GM12878 (cell line): Measurements from ENCODE around the gene ROM1. TPM values are rescaled to one million over a fixed set of nuclear protein-coding genes. Genes with fewer than 3 reads are reported as not detected.

Source experiments
- ATAC-seq: fragments of 200-7000 bp; cut with Tn5 transposase; 3 replicates; pipeline ENCODE4 v1.9.1; 2020; ENCODE audit warnings: mild to moderate bottlenecking, moderate library complexity
- Bru-seq: library from RNA; stranded (reverse); fragments of 400-500 nt; gene quantifications from one replicate; lab custom pipeline; 2021; lab: Mats Ljungman, UMichigan
- BruChase-seq, 2 experiments: library from RNA; stranded (reverse); fragments of 400-500 nt; gene quantifications; one replicate each; lab custom pipeline; 2021; lab: Mats Ljungman, UMichigan
- BruUV-seq: library from RNA; stranded (reverse); fragments of 400-500 nt; replicated peaks from 2 replicates; lab custom pipeline; 2021; lab: Mats Ljungman, UMichigan
- CTCF ChIA-PET: fragments of 300-600 bp; sonication (Branson Sonifier 250); formaldehyde crosslinking; extraction: SDS; loops from one replicate; lab custom pipeline; 2021; ENCODE audit warnings: inconsistent platforms; lab: Yijun Ruan, JAX
- POLR2A ChIA-PET: fragments of 350-600 bp; formaldehyde crosslinking; extraction: SDS; loops from one replicate; lab custom pipeline; 2021; ENCODE audit warnings: inconsistent platforms; lab: Charles Lee
- RAD21 ChIA-PET: fragments of 300-600 bp; sonication (Branson Sonifier 250); formaldehyde crosslinking; loops from one replicate; lab custom pipeline; 2023; ENCODE audit warnings: antibody characterized with exemption; ENCODE audit not compliant: unreplicated experiment; lab: Charles Lee
- SMC1A ChIA-PET: fragments of 300-600 bp; sonication (Branson Sonifier 250); formaldehyde crosslinking; loops from one replicate; lab custom pipeline; 2023; ENCODE audit not compliant: unreplicated experiment, uncharacterized antibody; lab: Charles Lee
- DNase-seq: peaks from one replicate; pipeline ENCODE4 v3.0.0-alpha.2; 2011; ENCODE audit warnings: low read depth, low spot score
- FAIRE-seq: peaks from 3 replicates; lab custom pipeline; 2011; peaks lifted over from hg19 to GRCh38; lab: Jason Lieb, UNC
- H2AFZ ChIP-seq: 2 replicates; pipeline ENCODE4 v1.6.0; 2011; ENCODE audit warnings: low read depth, low read length, control low read depth; ENCODE audit not compliant: control insufficient read depth
- H3K27ac ChIP-seq: 2 replicates; pipeline ENCODE4 v1.5.1; 2011; ENCODE audit warnings: control low read depth; ENCODE audit not compliant: control insufficient read depth, insufficient read depth
- H3K27me3 ChIP-seq, 2 experiments: replicated peaks in 1 of 2; 2 replicates each; pipeline versions ENCODE4 v1.6.0 to v1.6.1; 2011; ENCODE audit warnings: low read length in 1 of 2; ENCODE audit not compliant: control insufficient read depth in 2 of 2, insufficient read depth in 2 of 2
- H3K36me3 ChIP-seq, 2 experiments: 2 replicates each; pipeline ENCODE4 v1.5.1; 2011; ENCODE audit warnings: low read length in 1 of 2; ENCODE audit not compliant: control insufficient read depth in 2 of 2, insufficient read depth in 2 of 2
- H3K4me1 ChIP-seq: 2 replicates; pipeline ENCODE4 v1.6.1; 2011; ENCODE audit warnings: mild to moderate bottlenecking, low read length, moderate library complexity, mixed read lengths; ENCODE audit not compliant: control insufficient read depth, insufficient read depth
- H3K4me2 ChIP-seq: 2 replicates; pipeline ENCODE4 v1.6.0; 2011; ENCODE audit warnings: control low read depth; ENCODE audit not compliant: control insufficient read depth, insufficient read depth
- H3K4me3 ChIP-seq: fragments of 200-600 bp; sonication (generic); 2 replicates; pipeline ENCODE4 v1.5.1; 2016
- H3K79me2 ChIP-seq: 2 replicates; pipeline ENCODE4 v1.6.0; 2011; ENCODE audit warnings: low read length; ENCODE audit not compliant: control insufficient read depth, insufficient read depth
- H3K9ac ChIP-seq: 2 replicates; pipeline ENCODE4 v1.8.0; 2011; ENCODE audit warnings: low read length, control low read depth, mixed read lengths; ENCODE audit not compliant: control insufficient read depth, insufficient read depth
- H3K9me3 ChIP-seq: replicated peaks from 3 replicates; pipeline ENCODE4 v1.5.1; 2011; ENCODE audit warnings: mild to moderate bottlenecking, low read length; ENCODE audit not compliant: control insufficient read depth, insufficient read depth
- H4K20me1 ChIP-seq: 2 replicates; pipeline ENCODE4 v1.6.0; 2011; ENCODE audit not compliant: control insufficient read depth, insufficient read depth
- ATF7 ChIP-seq: fragments of 450-650 bp; IDR thresholded peaks from 2 replicates; pipeline ENCODE4 v1.6.1; 2016; ENCODE audit warnings: low read depth, mild to moderate bottlenecking
- BACH1 ChIP-seq: fragments of 450-650 bp; IDR thresholded peaks from 2 replicates; pipeline ENCODE4 v1.6.1; 2017; ENCODE audit warnings: mild to moderate bottlenecking, borderline replicate concordance
- CREB1 ChIP-seq: IDR thresholded peaks from 2 replicates; pipeline ENCODE4 v1.6.1; 2012; ENCODE audit warnings: low read depth, mild to moderate bottlenecking, inconsistent platforms
- DPF2 ChIP-seq: fragments of 450-650 bp; IDR thresholded peaks from 2 replicates; pipeline ENCODE4 v1.6.1; 2017; ENCODE audit warnings: mild to moderate bottlenecking
- FOXK2 ChIP-seq: fragments of 450-650 bp; IDR thresholded peaks from 2 replicates; pipeline ENCODE4 v1.6.1; 2017; ENCODE audit warnings: mild to moderate bottlenecking, moderate library complexity
- MXI1 ChIP-seq: fragments of 150-350 bp; IDR thresholded peaks from 2 replicates; pipeline ENCODE4 v1.6.1; 2011; ENCODE audit warnings: low read depth, mild to moderate bottlenecking, inconsistent platforms, low read length, improper control_type of control experiment
- NR2F1 ChIP-seq: fragments of 450-650 bp; conservative IDR thresholded peaks from 2 replicates; pipeline ENCODE4 v1.6.1; 2017; ENCODE audit warnings: mild to moderate bottlenecking
- PKNOX1 ChIP-seq: fragments of 450-650 bp; IDR thresholded peaks from 2 replicates; pipeline ENCODE4 v1.6.1; 2016; ENCODE audit warnings: mild to moderate bottlenecking
- RAD21 ChIP-seq: IDR thresholded peaks from 2 replicates; pipeline ENCODE4 v1.6.1; 2011; ENCODE audit warnings: mild to moderate bottlenecking, low read depth, low read length, moderate library complexity; ENCODE audit not compliant: insufficient read depth
- SMC3 ChIP-seq: IDR thresholded peaks from 2 replicates; pipeline ENCODE4 v1.6.1; 2011; ENCODE audit warnings: low read length, improper control_type of control experiment, borderline replicate concordance
- ZNF24 ChIP-seq: fragments of 450-650 bp; IDR thresholded peaks from 2 replicates; pipeline ENCODE4 v1.6.1; 2017; ENCODE audit warnings: antibody characterized with exemption, mild to moderate bottlenecking
- WGBS: methylation state at CpG from one replicate; pipeline ENCODE4 v1.1.6; 2016; ENCODE audit warnings: low lambda C conversion rate; ENCODE audit not compliant: insufficient replicate concordance, insufficient coverage; ENCODE audit errors: missing lambda C conversion rate; 5-methylcytosine and 5-hydroxymethylcytosine counted together
- in situ Hi-C: fragments of 300-500 bp; cut with MboI; formaldehyde crosslinking; loops from 9 replicates; pipeline ENCODE4 v1.14.3; 2018; ENCODE audit warnings: mixed read lengths
- intact Hi-C: fragments of 100-400 bp; cut with micrococcal nuclease; formaldehyde crosslinking; loops from one replicate; pipeline ENCODE4 v1.14.2; 2022; ENCODE audit not compliant: unreplicated experiment
- long read RNA-seq, 2 experiments: library from polyadenylated mRNA; unstranded; transcript quantifications; one replicate each; pipeline ENCODE4 v2.0.0, GENCODE V29; 2019 to 2020
- polyA minus RNA-seq, 3 experiments: library from RNA; depleted of rRNA, polyadenylated mRNA; stranded (reverse); fragments of >200 nt; gene quantifications; 2 replicates each; pipeline ENCODE4 v1.2.3, GENCODE V29; 2011
- polyA plus RNA-seq, 11 experiments: library from polyadenylated mRNA; depleted of rRNA in 4 of 11; unstranded in 6 of 11; stranded (reverse) in 5 of 11; fragments of >200 nt; fragmentation: Nextera tagmentation in 4 of 11; fragmentation: Illumina TruSeq in 1 of 11; extraction: Ambion mirVana in 4 of 11; extraction: Trizol in 1 of 11; gene quantifications; 1 replicate in 1 of 11; 2 replicates in 10 of 11; pipeline versions ENCODE4 v1.2.1 to v1.2.3, GENCODE V29; 2011 to 2016; ENCODE audit warnings: inconsistent platforms in 2 of 11, missing spikeins in 2 of 11, low read depth in 1 of 11
- total RNA-seq, 4 experiments: library from RNA; depleted of rRNA in 3 of 4; stranded (reverse); fragments of >200 nt in 3 of 4; fragmentation: Illumina TruSeq in 1 of 4; extraction: Trizol in 1 of 4; gene quantifications; 2 replicates each; pipeline versions ENCODE4 v1.2.1 to v1.2.3, GENCODE V29; 2013 to 2021
- TF ChIP-seq, protein P1 (sequence below): fragments of 450-650 bp; IDR thresholded peaks from 2 replicates; pipeline ENCODE4 v1.6.1; 2017; ENCODE audit warnings: mild to moderate bottlenecking, moderate library complexity

Gene ROM1
- 0.40 TPM in 1 of 2 replicates, not detected in the other for total RNA-seq (2013; cell fraction: nucleolus; rRNA removed)
- 0.60 and 1.7 TPM in 2 replicates for total RNA-seq (2014; rRNA removed)
- total RNA-seq (2014; rRNA removed; fragmentation: Illumina TruSeq; extraction: Trizol): 1.1 TPM in 2 replicates
- total RNA-seq (2021): 1.2 and 1.9 TPM in 2 replicates
- polyA plus RNA-seq (2011; ENCODE audit: low read depth): 0.22 TPM
- 0.42 and 0.82 TPM in 2 replicates for polyA plus RNA-seq (2011; rRNA removed)
- 0.72 and 1.3 TPM in 2 replicates for polyA plus RNA-seq (2011; cell fraction: cytosol; rRNA removed)
- polyA plus RNA-seq (2011; cell fraction: nucleus; rRNA removed): 2.0 and 2.2 TPM in 2 replicates
- polyA plus RNA-seq (2012): 1.1 and 1.8 TPM in 2 replicates
- 1.5 and 1.6 TPM in 2 replicates for polyA plus RNA-seq (2014; fragmentation: Illumina TruSeq; extraction: Trizol)
- under 1 TPM; 0.42 TPM for polyA plus RNA-seq (2014; fragmentation: Nextera tagmentation; extraction: Ambion mirVana)
- 0.67 and 2.0 TPM in 2 replicates for polyA plus RNA-seq (2014; rRNA removed)
- 1 to 10 TPM; 2.4 to 3.0 TPM for polyA plus RNA-seq (2016; fragmentation: Nextera tagmentation; extraction: Ambion mirVana)
- 0.29 and 1.1 TPM in 2 replicates for polyA minus RNA-seq (2011; rRNA and poly(A)+ RNA removed)
- 0.52 TPM in 1 of 2 replicates, not detected in the other for polyA minus RNA-seq (2011; cell fraction: cytosol; rRNA and poly(A)+ RNA removed)
- polyA minus RNA-seq (2011; cell fraction: nucleus; rRNA and poly(A)+ RNA removed): 0.36 and 0.38 TPM in 2 replicates
- Bru-seq, nascent RNA: percentile 27 among the genes with signal in this experiment
- percentile 35 among the genes with signal in this experiment for BruChase-seq, experiment 1, labeled RNA remaining after a 6-hour chase
- percentile 21 among the genes with signal in this experiment for BruChase-seq, experiment 2, labeled RNA remaining after a 2-hour chase
- long read RNA-seq, experiment 1, partial matches to known transcripts: 0 of 1 reads
- long read RNA-seq, experiment 1, other reads (novel, unspliced or antisense): 1 of 1 reads
- long read RNA-seq, experiment 2, partial matches to known transcripts: 0 of 2 reads
- long read RNA-seq, experiment 2, other reads (novel, unspliced or antisense): 2 of 2 reads

DNA sequence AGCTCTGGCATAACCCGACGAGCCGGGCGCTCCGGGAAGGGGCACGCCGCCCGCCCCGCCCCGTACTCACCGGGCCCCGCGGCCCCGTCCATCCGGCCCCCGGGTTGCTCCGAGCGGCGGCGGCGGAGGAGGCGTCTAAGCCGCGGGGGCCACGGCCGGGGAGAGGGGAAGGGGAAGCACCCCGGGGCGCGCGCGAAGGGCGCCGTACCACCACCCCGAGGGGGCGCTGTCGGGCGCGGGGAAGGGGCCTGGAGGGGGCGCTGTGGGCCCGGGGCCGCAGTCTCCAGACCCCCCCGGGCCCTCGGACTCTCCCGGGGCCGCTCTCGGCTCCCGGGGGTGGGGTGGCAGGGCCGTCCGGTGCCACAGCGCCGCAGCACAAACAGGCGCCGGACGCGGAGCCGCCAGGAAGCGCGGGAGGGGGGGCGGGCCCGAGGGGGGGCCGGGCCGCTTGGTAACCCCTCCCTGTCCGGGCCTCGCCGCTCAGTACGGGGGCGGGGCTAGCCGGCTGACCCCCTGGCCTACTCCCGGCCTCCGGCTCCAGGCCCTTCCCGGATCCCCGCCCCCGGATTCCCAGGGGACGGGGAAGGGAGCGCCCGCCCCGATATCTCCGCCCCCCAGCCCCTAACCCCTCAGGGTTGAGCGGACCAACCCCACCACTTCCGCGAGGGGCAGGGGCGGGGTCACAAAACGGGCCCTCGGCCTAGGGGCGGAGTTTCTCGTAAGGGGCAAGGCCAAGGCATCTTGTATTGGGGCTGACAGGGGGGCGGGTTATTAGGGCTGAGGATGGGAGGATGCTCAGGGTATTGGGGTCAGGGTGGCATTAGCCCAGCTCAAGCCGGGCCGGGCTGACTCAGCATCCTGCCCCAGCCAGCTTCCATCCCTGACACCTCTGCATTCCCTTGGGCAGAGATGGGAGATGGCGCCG lies at the start of gene ROM1, which contains the start of gene EML3:
Gene ROM1, plus strand, starts transcription at position 892 of the 925 bp plus-strand sequence. Its CDS starts 25 bp downstream, at position 917.
Gene EML3, minus strand, starts transcription at position 410 of the 925 bp plus-strand sequence. Its CDS starts 318 bp downstream, at position 92.
- Histone ChIP-seq H3K27ac (peak within 1 kb of the TSS; percentile 81), H3K9me3 (no peaks in the 10 kb centered on the region), H3K4me2 (peak within 1 kb of the TSS; percentile 97), H3K4me3 (peak within 1 kb of the TSS; percentile 94), H3K36me3 (no peaks in the 10 kb centered on the region; a peak in 2 of 4 replicates), H2AFZ (peak within 1 kb of the TSS; percentile 85), H3K9ac (peak within 1 kb of the TSS; percentile 95), H3K4me1 (peaks cover 12% of the 10 kb centered on the region), H3K27me3 (no peaks in the 10 kb centered on the region), H3K79me2 (peaks cover 16% of the 10 kb centered on the region), H4K20me1 (no peaks in the 10 kb centered on the region)
- in situ Hi-C loops (no loop called here), intact Hi-C loops (loop anchor here (5.0 kb wide), 1 partner anchor 60 kb away; the partner anchor contains the start of genes LBHD1 and UQCC3)
- ATAC-seq: peak; percentile 88
- ChIA-PET CTCF (interaction anchor here (0.6 to 4.9 kb wide), 12 partner anchors 8 to 1068 kb away, joined by 3 to 41 read pairs (median 5); partner anchors contain the start of genes B3GAT3, MTA2, SLC3A2 and TUT1), POLR2A (interaction anchor here (1.0 to 2.6 kb wide), 12 partner anchors 9 to 244 kb away, joined by 3 to 13 read pairs (median 7); partner anchors contain the start of genes B3GAT3, C11orf98, CSKMT and LBHD1), RAD21 (interaction anchor here (1.1 to 2.1 kb wide), 8 partner anchors 9 to 241 kb away, joined by 3 to 9 read pairs (median 6); partner anchors contain the start of genes B3GAT3, C11orf98, CSKMT and MTA2), SMC1A (interaction anchor here (0.9 to 2.9 kb wide), 7 partner anchors 9 to 141 kb away, joined by 3 to 19 read pairs (median 4); partner anchors contain the start of genes B3GAT3, INTS5, MTA2 and TUT1)
- WGBS: 5% methylated on average over 39 of the region's 91 CpGs
- FAIRE-seq: peak; percentile 76
- DNase-seq: no peak
- no TSS peak for BruUV-seq
- TF ChIP-seq FOXK2 (no peak), ATF7 (no peak), CREB1 (0 out of 2 replicates have a peak, but pooled peaks have one; percentile 1), DPF2 (peak; percentile 83), ZNF24 (peak; percentile 45; the same call in 1 of the 2 replicates), BACH1 (peak; percentile 69), SMC3 (peak; percentile 33; the same call in 1 of the 2 replicates), NR2F1 (peak; percentile 48; the same call in 1 of the 2 replicates), PKNOX1 (peak; percentile 60), MXI1 (peak; percentile 61; the same call in 1 of the 2 replicates), RAD21 (peak; percentile 36; the same call in 1 of the 2 replicates)
- TF ChIP-seq, protein P1, sequence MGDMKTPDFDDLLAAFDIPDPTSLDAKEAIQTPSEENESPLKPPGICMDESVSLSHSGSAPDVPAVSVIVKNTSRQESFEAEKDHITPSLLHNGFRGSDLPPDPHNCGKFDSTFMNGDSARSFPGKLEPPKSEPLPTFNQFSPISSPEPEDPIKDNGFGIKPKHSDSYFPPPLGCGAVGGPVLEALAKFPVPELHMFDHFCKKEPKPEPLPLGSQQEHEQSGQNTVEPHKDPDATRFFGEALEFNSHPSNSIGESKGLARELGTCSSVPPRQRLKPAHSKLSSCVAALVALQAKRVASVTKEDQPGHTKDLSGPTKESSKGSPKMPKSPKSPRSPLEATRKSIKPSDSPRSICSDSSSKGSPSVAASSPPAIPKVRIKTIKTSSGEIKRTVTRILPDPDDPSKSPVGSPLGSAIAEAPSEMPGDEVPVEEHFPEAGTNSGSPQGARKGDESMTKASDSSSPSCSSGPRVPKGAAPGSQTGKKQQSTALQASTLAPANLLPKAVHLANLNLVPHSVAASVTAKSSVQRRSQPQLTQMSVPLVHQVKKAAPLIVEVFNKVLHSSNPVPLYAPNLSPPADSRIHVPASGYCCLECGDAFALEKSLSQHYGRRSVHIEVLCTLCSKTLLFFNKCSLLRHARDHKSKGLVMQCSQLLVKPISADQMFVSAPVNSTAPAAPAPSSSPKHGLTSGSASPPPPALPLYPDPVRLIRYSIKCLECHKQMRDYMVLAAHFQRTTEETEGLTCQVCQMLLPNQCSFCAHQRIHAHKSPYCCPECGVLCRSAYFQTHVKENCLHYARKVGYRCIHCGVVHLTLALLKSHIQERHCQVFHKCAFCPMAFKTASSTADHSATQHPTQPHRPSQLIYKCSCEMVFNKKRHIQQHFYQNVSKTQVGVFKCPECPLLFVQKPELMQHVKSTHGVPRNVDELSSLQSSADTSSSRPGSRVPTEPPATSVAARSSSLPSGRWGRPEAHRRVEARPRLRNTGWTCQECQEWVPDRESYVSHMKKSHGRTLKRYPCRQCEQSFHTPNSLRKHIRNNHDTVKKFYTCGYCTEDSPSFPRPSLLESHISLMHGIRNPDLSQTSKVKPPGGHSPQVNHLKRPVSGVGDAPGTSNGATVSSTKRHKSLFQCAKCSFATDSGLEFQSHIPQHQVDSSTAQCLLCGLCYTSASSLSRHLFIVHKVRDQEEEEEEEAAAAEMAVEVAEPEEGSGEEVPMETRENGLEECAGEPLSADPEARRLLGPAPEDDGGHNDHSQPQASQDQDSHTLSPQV: peak; percentile 97
